ENCODE results near the gene APOLD1.

GRCh38 chr12:12840580-12840899, 55.1 kb downstream of the APOLD1 start:
- TF ChIP-seq POLR2A (IDR thresholded peaks at IDR 0.05), result no peak
- TF ChIP-seq, protein P1, sequence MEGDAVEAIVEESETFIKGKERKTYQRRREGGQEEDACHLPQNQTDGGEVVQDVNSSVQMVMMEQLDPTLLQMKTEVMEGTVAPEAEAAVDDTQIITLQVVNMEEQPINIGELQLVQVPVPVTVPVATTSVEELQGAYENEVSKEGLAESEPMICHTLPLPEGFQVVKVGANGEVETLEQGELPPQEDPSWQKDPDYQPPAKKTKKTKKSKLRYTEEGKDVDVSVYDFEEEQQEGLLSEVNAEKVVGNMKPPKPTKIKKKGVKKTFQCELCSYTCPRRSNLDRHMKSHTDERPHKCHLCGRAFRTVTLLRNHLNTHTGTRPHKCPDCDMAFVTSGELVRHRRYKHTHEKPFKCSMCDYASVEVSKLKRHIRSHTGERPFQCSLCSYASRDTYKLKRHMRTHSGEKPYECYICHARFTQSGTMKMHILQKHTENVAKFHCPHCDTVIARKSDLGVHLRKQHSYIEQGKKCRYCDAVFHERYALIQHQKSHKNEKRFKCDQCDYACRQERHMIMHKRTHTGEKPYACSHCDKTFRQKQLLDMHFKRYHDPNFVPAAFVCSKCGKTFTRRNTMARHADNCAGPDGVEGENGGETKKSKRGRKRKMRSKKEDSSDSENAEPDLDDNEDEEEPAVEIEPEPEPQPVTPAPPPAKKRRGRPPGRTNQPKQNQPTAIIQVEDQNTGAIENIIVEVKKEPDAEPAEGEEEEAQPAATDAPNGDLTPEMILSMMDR (IDR thresholded peaks at IDR 0.05), result no peak
